GM21576 (cell line): ENCODE results near the gene TRPV4.

ENCODE experiments used
- ATAC-seq: cut with Tn5 transposase; IDR thresholded peaks from one replicate; pipeline ENCODE4 v1.9.1; 2021; ENCODE audit warnings: mild to moderate bottlenecking, moderate library complexity; ENCODE audit not compliant: unreplicated experiment

The TRPV4 gene

DNA sequence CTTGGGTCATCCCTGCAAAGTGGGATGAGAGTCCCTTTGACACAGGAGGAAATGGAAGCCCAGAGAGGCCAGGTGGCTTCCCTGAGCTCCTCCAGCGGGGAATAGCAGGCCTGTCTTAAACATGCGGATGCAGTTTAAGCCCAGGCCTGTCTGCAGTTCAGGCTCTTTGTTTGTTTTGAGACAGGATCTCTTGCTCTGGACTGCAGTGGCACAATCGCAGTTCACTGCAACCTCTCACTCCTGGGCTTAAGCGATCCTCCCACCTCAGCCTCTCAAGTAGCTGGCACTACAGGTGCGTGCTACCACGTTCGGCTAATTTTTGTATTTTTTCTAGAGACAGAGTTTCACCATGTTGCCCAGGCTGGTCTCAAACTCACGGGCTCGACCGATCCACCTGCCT is 3.5 kb downstream of the TRPV4 start:
- no peak for ATAC-seq

DNA sequence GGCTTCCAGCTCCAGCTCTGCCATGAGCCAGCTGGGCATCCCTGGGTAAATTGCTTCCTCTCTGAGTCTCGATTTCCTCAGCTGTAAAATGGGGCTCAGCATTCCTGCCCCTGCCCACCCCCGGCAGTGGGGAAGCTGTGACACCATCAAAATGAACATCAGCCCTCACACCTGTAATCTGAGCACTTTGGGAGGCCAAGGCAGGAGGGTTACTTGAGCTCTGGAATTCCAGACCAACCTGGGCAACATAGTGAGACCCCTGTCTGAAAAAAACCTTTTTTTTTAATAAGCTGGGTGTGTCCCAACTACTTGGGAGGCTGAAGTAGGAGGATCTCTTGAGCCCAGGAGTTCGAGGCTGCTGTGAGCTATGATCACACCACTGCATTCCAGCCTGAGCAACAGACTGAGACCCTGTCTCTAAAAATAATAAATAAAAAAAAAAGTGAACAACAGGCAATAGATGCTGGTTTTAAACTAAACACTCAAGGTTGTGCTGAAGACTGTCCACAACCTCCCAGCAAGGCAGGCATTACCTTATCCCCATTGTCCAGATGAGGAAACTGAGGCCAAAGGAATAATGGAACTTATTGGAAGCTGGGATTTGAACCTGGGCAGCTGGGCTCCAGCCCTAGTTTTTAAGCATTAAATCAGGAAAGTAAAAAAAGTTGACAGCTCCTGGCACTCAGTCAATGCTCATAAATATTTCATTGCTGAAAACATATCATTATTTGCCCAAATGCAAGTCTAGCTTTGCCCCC is 4.3 kb downstream of the TRPV4 start:
- no peak for ATAC-seq

DNA sequence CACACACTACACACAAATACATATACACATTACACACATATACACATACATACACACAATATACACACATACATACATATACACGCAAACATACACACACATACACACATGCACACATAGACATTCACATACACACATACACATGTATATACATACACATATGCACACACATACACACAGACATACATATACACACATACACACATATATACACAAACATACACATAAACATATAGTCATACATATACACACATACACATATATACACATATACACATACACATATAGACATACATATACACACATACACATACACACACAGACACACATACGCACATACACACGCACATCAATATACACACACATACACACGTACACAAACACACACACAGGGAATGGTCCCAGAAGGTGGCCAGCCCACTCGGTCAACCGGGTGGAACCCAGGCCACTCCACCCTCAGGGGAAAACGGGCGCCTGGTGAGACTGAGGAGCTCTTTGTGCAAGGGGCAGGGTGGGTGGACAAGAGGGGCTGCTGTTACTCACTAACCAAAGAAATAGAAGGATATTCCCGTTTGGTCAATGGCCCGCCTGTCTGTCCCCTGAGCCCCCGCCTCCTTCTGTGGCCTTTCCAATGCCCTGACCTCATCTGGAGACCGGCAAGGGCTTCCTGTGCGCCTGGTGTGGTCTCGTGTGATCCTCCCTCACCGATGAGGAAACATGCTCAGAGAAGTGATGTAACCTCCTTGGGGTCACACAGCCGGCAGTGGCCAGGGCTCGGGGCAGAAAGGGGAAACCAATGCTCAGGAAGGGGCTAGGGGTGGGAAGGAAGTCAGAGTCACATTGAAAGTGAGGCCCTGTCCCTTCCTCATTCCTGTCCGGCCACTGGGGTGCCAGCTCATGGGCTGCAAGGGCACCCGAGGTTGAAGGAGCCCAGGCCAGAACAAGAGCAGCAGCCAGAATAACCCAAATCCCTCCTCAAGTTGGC is 5.3 kb downstream of the TRPV4 start:
- ATAC-seq, result no peak

DNA sequence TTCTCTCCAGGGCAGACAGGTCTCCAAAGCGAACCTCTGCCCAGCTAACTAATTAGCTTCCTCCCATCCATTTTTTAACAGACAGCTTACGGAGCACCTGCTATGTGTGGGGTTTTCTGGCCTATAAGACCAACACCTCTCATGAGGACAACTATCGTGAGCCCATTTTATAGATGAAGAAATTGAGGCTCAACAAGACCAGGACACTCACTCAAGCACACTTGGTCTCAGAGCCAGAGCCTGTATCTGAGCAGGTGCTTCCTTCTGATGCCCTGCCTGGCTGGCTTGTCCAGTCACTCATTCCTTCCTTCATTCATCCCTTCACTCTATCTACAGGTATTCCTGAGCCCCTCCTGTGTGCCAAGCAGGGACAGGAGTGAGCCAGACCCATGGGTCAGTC is 6.1 kb downstream of the TRPV4 start:
- ATAC-seq, result no peak

DNA sequence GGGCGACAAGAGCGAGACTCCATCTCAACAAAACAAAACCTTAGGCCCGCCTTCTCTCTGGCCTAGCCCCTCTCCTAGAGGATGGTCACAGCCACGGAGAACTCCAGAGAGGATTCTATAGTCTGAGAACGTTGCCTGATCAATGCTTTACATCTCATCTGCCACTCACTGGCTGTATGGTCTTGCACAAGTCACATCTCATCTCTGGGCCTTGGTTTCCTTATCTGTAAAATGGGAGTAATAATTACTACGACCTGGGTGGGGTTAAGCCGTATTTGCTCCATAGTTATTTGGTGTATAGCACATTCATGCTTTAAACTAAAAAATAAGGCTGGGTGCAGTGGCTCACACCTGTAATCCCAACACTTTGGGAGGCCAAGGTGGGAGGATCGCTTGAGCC is 8.5 kb downstream of the TRPV4 start:
- no peak for ATAC-seq

DNA sequence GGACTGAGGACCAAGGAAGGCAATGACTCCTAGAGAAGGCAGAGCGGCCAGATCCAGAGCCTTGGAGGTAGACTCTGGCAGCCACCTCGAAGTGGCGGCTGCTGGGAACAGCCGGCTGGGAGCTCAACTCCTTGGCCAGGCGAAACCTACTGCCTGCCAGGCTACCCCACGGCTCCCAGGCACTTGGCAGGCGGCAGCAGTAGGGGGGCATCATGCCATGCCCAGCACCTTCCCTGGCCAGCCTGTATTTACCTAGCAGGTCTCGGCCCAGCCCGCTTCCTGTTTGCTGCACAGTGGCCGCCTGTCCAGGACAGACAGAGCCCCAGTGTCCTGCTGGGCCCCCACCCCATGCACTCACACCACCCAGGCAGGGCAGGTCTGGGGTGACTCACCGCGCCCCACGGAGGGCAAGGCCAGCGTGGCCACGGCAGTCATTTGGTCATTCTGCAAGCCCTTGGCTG is 10.2 kb downstream of the TRPV4 start:
- no peak for ATAC-seq

DNA sequence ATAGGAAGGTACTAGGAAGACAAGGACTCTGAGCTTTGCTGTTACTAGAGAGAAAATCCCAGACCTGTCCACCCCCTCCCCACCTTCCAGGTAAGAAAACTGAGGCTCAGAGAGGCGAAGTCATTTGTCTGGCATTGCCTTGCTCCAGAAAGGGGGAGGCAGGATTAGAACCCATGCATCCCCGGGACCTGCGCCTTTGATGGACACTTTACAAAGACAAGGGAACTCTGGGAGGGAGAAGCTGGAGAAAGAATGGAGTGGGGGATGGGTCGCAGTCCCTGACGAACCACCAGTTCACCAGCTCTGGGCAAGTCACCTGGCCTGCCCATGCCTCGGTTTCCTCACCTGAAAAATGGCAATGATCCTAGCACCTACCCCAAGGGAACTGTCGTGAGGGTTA is 10.8 kb downstream of the TRPV4 start:
- no peak for ATAC-seq

DNA sequence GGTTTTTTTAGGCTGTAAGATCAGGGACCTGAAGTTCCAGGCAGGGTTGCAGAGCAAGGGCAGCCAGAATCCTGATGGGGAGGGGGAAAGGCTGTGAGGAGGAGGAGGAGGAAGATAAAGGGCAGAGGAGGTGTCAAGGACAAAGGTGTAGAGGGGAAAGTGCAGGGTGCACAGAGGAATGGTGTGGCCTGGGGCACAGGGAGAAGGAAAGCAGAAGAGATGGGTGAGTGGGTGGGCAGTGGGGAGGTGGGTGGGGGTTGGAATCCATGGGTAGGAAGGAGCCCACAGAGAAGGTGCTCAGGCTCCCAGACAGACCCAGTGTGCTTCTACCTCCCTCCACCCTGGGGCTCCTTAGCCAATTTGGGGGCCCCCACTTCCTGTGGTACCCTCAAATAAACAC is 11.2 kb downstream of the TRPV4 start:
- no peak for ATAC-seq

DNA sequence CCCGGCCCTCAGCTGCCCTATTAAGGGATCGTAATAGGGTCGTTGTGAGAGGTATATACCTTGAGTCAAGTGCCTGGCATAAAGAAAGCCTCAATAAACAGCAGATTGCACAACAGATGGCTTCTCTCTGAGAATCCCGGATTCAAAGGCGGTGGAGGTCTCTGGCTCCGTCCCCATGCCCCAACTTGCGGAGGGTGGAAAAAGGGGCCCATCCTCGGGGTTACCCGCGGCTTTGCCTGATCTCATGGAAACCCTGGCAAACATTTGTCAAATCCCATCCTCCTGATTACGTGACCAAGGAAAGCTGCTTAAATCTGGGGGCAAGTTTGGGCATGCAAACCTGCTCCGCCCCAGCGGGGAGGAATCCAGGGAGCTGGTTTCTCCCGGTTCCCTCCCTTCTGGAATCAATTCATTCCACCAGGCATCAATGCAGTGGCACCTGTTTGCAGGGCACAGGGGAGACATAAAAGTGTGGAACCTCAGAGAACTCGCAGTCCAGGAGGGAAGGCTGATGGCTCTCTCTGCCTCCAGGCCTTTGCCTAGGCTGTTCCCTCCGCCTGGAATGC is 12.3 kb downstream of the TRPV4 start:
- ATAC-seq, result no peak

DNA sequence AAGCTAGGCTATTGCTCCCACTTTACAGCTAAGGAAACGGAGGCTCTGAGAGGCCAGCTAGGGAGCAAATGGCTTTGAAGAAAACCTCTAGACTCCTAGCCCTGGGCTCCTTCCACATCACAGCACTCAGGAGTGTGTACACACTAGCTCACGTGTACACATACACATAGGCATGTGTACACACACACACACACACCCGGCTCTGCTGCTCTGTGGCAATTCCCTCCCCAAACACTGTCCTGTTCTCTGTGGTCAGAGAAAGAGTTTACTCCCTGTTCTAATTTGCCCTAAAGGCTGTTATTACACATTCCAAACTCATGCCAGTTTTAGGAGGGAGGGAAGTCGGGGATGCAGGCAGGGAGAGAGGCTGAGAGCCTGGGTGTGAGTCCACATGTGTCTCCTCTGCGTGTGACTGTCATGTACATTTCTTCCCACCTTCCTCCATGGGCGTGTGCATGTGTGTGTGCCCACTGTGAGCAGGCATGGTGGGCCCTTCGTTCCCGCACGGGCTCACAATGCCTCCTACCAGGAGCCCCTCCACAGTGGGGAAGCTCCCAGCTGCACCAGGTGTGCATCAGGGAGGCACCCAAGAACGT is 14.2 kb downstream of the TRPV4 start:
- ATAC-seq, result no peak

DNA sequence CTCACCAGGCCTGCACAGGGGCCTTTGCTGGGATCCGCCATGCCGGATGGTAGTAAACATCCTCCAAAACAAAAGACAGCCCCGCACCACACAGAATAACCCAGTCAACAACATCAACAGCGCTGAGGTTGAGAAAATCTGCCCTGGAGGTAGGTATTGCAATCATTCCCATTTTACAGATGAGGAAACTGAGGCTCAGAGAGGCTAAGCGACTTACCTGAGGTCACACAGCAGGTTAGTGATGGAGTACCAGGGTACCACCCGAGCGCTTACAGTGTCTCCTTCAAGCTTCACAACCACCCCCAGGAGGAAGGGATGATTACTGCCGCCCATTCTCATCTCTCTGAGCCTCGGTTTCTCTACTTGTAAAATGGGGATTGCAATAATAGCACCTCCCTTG is 14.9 kb downstream of the TRPV4 start:
- no peak for ATAC-seq

DNA sequence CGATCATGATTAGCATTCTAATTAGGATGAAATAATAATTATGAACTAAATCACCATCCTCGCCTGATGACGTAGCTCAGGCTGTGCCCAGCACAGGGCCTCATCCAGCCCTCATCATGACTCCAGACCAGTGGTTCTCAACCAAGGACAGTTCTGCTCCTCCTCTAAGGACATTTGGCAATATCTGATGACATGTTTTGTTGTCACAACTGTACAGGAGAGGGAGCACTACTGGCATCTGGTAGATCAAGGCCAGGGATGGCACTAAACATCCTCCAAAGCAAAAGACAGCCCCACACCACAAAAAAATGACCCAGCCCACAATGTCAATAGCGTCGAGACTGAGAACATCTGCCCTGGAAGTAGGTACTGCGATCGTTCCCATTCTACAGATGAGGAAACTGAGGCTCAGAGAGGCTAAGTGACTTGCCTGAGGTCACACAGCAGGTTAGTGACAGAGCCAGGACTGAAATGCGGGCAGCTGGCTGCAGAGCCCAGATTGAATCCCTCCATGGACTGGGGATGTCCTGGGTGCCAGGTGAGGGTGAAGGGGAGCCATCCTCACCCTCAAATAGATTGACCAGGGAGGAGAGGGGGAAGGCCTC is 15.5 kb downstream of the TRPV4 start:
- no peak for ATAC-seq

DNA sequence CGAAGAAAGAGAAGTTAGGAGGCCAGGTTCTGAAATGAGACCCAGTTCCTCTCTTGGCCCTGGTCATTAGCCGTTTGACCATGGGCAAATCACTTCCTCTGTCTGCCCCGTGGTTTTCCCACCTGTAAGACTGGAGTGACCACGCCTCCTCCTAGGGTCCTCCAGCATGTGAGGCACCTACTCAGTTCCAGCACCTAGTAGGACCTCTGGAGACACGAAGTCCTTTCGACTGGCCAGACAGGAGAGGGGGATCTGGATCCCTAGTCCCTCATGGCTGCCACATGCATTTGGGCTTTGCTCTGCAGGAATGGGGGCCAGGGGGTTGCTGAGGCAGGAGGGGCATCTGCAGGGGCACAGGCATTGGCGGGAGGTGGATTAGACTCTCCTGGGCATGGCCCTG is 16.3 kb downstream of the TRPV4 start:
- no peak for ATAC-seq

DNA sequence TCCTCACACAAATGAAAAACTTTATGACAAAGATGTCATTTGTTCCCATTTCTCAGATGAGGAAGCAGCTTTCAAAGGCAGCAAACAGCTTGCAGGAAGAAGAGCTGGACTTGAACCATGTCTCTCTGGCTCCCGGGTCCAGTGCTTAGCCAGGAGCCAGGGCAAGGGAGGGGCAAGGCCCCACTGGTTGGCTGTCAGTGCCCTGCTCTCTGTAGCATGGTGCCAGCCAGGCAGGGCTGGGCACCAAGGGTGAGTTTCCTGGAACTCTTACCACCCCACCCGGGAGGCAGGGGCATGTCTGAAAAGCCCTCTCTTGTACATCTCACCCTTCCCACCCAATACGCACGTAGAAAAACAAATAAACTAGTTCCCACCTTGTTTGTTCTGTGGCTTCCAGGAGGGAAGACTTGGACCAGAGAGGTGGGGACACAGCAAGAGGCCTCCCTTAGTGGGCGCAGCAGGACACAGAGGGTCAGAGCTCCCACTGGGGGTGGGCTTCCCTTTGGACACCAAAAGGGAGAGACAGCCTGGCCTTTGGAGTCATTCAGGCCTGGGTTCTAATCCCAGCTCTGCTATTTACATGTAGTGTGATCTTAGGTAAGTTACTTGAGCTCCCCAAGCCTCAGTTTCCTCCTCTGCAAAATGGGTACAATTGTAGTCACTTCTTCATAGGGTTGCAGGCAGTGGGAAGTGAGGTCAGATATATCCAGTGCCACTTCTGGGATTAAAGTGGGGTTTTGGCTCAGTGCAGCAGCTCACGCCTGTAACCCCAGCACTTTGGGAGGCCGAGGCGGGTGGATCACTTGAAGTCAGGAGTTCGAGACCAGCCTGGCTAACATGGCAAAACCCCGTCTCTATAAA is 17.2 kb downstream of the TRPV4 start:
- no peak for ATAC-seq

DNA sequence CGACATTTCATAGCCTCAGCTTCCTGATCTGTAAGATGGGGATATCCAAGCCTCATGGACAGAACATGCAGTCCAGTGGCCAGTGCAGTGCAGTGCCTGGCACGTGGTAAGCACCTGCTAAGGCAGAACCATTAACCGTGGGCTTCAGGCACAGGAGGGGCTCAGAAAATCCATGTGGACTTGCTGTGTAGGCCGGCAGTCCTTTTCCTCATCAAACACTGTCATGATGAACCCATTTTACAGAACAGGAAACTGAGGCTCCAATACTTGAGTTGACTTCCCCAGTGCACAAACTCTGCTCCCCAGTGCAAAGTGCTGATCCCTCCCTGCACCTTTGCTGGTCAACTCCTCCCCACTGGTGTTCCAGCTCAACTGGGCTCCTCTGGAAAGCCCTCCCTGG is 18.0 kb downstream of the TRPV4 start:
- no peak for ATAC-seq

DNA sequence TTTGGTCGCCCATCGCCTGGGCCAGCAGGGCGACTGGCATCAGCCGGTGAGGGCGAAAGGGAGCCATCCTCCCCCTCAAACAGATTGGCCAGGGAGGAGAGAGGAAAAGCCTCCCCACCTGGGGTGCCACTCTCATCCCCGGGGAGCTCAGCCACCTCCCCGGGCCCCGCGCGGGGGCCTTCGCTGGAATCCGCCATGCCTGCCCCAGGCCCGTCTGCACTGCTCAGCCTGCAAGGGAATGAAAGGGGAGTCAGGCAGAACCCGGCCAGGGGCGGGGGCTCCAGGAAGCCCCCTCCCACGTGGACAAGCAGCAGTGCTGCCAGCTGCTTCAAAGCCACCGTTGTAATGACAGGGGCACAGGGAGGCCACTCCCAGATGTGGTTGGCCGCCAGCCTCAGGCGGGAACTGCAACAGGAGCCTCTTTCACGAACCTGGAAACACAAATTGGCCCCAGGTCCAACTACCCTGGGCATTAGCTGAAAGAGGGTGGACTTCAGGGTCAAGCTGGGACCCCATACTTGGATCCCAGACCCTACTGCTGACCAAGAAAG is 18.5 kb downstream of the TRPV4 start:
- ATAC-seq, result no peak

DNA sequence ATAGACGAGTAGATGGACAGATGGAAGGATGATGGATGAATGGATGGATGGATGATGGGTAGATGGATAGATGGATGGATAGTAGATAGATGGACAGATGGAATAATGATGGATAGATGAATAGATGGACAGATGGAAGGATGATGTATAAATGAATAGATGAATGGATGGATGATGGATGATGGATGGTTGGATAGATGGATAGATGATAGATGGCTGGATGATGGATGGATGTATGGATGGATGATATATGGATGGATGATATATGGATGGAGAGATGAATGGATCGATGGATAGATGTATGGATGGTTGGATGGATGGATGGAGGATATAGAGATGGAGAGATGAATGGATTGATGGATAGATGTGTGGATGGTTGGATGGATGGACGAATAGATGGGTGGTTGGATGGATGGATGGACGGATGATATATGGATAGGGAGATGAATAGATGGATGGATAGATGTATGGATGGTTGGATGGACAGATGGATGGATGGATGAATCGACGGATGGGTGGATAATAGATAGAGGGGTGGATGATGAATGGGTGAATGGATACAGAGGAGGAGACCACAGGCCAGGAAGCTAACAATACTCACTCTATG is 19.3 kb downstream of the TRPV4 start:
- ATAC-seq, result no peak

DNA sequence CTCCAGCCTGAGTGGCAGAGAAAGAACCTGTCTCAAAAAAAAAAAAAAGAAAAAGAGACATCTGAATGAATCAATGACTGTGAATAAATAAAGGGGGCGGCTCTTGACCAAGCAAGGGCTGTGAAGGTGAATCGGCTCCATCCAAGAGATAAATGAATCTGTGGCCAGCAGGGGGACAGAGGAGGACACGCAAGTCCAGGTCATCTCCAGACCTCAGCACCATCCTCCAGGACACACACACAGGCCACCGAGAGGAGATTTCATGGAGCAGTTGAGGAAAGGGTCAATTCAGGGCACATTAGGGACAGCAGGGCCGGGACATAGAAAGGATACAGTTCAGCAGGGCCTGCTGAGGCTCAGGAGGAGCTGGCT is 21.6 kb downstream of the TRPV4 start:
- no peak for ATAC-seq

DNA sequence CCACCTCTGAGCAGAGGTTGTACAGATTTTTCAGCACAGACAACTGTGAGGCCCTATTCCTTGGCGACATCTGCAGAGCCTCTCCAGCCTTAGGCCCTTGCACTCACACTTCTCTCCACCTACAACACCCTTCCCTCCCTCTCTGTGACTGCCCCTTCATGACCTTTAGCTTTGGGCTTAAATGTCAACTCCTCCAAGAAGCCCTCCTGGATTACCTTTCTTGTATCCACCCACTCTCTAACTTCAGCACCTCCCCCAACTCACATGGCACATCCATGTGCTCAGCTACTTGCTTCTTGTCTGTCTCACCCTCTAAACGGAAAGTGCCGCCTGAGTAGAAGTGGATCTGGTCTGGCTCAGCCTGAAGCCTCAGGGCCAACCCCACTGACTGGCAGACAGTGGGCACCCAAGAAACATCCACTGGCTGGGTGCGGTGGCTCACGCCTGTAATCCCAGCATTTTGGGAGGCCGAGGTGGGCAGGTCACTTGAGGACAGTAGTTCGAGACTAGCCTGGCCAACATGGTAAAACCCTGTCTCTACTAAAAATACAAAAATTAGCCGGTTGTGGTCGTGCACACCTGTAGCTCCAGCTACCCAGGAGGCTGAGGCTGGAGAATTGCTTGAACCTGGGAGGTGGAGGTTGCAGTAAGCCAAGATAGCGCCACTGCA is 22.1 kb downstream of the TRPV4 start:
- no peak for ATAC-seq
